HT1080 (cell line): ENCODE data around the gene PPP1R1A. TPM values are rescaled to one million over a fixed set of nuclear protein-coding genes. Genes with fewer than 3 reads are reported as not detected.

Experiments used
- DNase-seq: peaks from one replicate; pipeline ENCODE4 v3.0.0-alpha.2; 2015; ENCODE audit warnings: low read depth
- total RNA-seq: library from RNA; depleted of rRNA; stranded (reverse); fragments of >200 nt; shearing (Covaris generic); gene quantifications from 2 replicates; pipeline ENCODE4 v1.2.3, GENCODE V29; 2014; rRNA removed

Gene PPP1R1A
- total RNA-seq, 1 experiment from 2014 or later = not detected

DNA sequence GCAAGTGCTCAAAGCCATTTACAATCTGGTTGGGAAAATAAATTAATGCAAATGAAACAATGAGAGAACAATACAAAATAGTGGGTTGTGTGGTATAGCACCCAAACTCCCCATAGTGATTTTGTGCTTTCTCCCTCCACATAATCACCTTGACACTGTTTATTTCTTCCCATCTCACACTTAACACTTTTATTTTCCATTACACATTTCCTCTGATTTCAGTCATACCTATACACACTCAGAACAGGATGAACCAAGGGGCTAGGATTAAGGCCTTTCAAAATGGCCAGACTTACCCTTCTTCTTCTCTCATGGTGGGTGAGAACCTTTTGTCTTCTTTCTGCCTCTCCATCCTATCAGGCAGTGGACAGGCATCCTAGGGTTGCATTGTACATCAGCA lies 53.0 kb downstream of the PPP1R1A start:
- no peak for DNase-seq

DNA sequence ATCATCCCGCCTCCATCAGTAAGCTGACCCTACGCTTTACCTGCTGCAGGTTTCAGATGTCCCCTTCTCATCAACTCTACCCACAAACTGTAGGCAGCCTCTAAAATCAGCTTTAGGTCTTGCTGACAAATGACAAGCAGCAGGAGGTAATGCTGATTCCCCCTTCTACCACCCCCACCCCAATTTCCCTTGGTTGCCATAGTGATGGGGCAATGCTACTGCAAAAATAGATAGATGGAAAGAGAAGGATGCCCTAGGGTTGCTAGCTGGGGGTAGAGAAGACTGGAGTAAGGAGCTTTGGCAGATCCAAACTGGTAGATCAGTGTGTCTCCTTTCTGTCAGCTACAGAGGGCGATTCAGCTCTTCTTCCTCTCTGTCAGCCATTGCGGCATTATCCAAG lies 58.9 kb downstream of the PPP1R1A start:
- no peak for DNase-seq

Other genes starting within 250 kb of the PPP1R1A start
- gene GPR84, start 224.2 kb downstream of the PPP1R1A start, total RNA-seq = not detected in 2 replicates
- 4.0 and 5.4 TPM in 2 replicates for gene ZNF385A, start 203.9 kb downstream of the PPP1R1A start, total RNA-seq
- gene ITGA5, start 169.4 kb downstream of the PPP1R1A start, total RNA-seq = 150 and 163 TPM in 2 replicates
- 2.1 TPM in 1 of 2 replicates, not detected in the other for gene GTSF1, start 115.1 kb downstream of the PPP1R1A start, total RNA-seq
- gene NCKAP1L, start 90.9 kb downstream of the PPP1R1A start, total RNA-seq = not detected in 2 replicates
- gene PDE1B, start 39.1 kb downstream of the PPP1R1A start, total RNA-seq = not detected in 2 replicates
- gene LACRT, start 46.2 kb upstream of the PPP1R1A start, total RNA-seq = not detected in 2 replicates
- not detected in 2 replicates for gene DCD, start 59.7 kb upstream of the PPP1R1A start, total RNA-seq